HCT116 (cell line): ENCODE data around the gene OSTM1. TPM values are rescaled to one million over a fixed set of nuclear protein-coding genes. Genes with fewer than 3 reads are reported as not detected.

Source experiments
- ATAC-seq: fragments of 200-7000 bp; cut with Tn5 transposase; 2 replicates; pipeline ENCODE4 v1.9.1; 2020; ENCODE audit warnings: mild to moderate bottlenecking, moderate library complexity
- BruUV-seq: library from RNA; stranded (reverse); fragments of 400-500 nt; replicated peaks from 2 replicates; lab custom pipeline; 2021; lab: Mats Ljungman, UMichigan
- CTCF ChIA-PET: fragments of 300-600 bp; sonication (Branson Sonifier 250); formaldehyde crosslinking; loops from one replicate; lab custom pipeline; 2021; ENCODE audit warnings: antibody characterized with exemption; lab: Charles Lee
- POLR2A ChIA-PET: fragments of 300-600, 350-600 bp; sonication (Branson Sonifier 250); formaldehyde crosslinking; loops from one replicate; lab custom pipeline; 2021; ENCODE audit warnings: antibody characterized with exemption; lab: Charles Lee
- RAD21 ChIA-PET, 2 experiments: fragments of 300-600 bp; sonication (Branson Sonifier 250); formaldehyde crosslinking; loops; one replicate each; lab custom pipeline; 2023; ENCODE audit warnings: low total read pairs in 2 of 2; ENCODE audit not compliant: uncharacterized antibody in 2 of 2, unreplicated experiment in 2 of 2, low non-redundant PET in 1 of 2; lab: Charles Lee
- DNase-seq: peaks from one replicate; pipeline ENCODE4 v3.0.0-alpha.2; 2010; ENCODE audit warnings: low read depth, low spot score
- H2AFZ ChIP-seq: fragments of 200-600 bp; shearing (Covaris generic), sonication (generic); 2 replicates; pipeline ENCODE4 v1.6.1; 2017; ENCODE audit warnings: low read depth, mixed run types, mixed read lengths, antibody characterized with exemption, low read length; ENCODE audit not compliant: poor library complexity, severe bottlenecking
- H3K27ac ChIP-seq: 2 replicates; pipeline ENCODE4 v1.5.1; 2012; ENCODE audit warnings: low read depth, low read length
- H3K27me3 ChIP-seq: fragments of 200-600 bp; sonication (generic); 2 replicates; pipeline ENCODE4 v1.6.1; 2016; ENCODE audit warnings: mixed run types, low read length, mixed read lengths; ENCODE audit not compliant: insufficient read depth
- H3K36me3 ChIP-seq, 2 experiments: fragments of 200-500 bp in 1 of 2; fragments of 200-600 bp in 1 of 2; sonication (Bioruptor generic) in 1 of 2; sonication (generic) in 1 of 2; 2 replicates each; pipeline versions ENCODE4 v1.5.1 to v1.6.1; 2014 to 2016; ENCODE audit warnings: low read length in 2 of 2, inconsistent platforms in 1 of 2, mixed read lengths in 1 of 2, mixed run types in 1 of 2; ENCODE audit not compliant: insufficient read depth in 2 of 2, control insufficient read depth in 1 of 2
- H3K4me1 ChIP-seq, 2 experiments: fragments of 200-600 bp in 1 of 2; sonication (generic) in 1 of 2; 2 replicates each; pipeline versions ENCODE4 v1.5.1 to v1.6.1; 2012 to 2017; ENCODE audit warnings: low read length in 2 of 2, inconsistent platforms in 1 of 2, mild to moderate bottlenecking in 1 of 2, mixed read lengths in 1 of 2, mixed run types in 1 of 2, moderate library complexity in 1 of 2; ENCODE audit not compliant: insufficient read depth in 2 of 2, control insufficient read depth in 1 of 2
- H3K4me2 ChIP-seq: fragments of 200-600 bp; sonication (generic); 2 replicates; pipeline ENCODE4 v1.6.1; 2017; ENCODE audit warnings: mixed run types, low read length, mixed read lengths
- H3K4me3 ChIP-seq, 2 experiments: fragments of 200-600 bp in 1 of 2; sonication (generic) in 1 of 2; replicated peaks in 1 of 2; 2 replicates each; pipeline ENCODE4 v1.5.1; 2011 to 2016; ENCODE audit warnings: low read length in 2 of 2, control low read depth in 1 of 2, low read depth in 1 of 2, mild to moderate bottlenecking in 1 of 2, mixed read lengths in 1 of 2, mixed run types in 1 of 2
- H3K79me2 ChIP-seq: fragments of 200-600 bp; sonication (generic); 2 replicates; pipeline ENCODE4 v1.6.1; 2017; ENCODE audit warnings: mild to moderate bottlenecking, mixed run types, low read length, moderate library complexity, mixed read lengths; ENCODE audit not compliant: insufficient read depth
- H3K9ac ChIP-seq: fragments of 200-600 bp; sonication (generic); 2 replicates; pipeline ENCODE4 v1.6.1; 2016; ENCODE audit warnings: low read length, mixed read lengths
- H3K9me2 ChIP-seq: fragments of 200-600 bp; sonication (generic), shearing (Covaris generic); 2 replicates; pipeline ENCODE4 v1.6.1; 2017; ENCODE audit warnings: mixed run types, mild to moderate bottlenecking, moderate library complexity; ENCODE audit not compliant: insufficient read depth
- H3K9me3 ChIP-seq, 2 experiments: fragments of 200-500 bp in 1 of 2; fragments of 200-600 bp in 1 of 2; sonication (Bioruptor generic) in 1 of 2; sonication (generic) in 1 of 2; 2 replicates each; pipeline ENCODE4 v1.6.1; 2014 to 2017; ENCODE audit warnings: low read length in 2 of 2, mixed read lengths in 2 of 2, inconsistent platforms in 1 of 2, low read depth in 1 of 2, mild to moderate bottlenecking in 1 of 2, mixed run types in 1 of 2, moderate library complexity in 1 of 2; ENCODE audit not compliant: control insufficient read depth in 1 of 2, insufficient read depth in 1 of 2
- H4K20me1 ChIP-seq: fragments of 200-600 bp; sonication (generic), shearing (Covaris generic); 2 replicates; pipeline ENCODE4 v1.6.1; 2017; ENCODE audit warnings: mixed run types, mild to moderate bottlenecking, moderate library complexity; ENCODE audit not compliant: insufficient read depth
- CBX3 ChIP-seq: IDR thresholded peaks from 2 replicates; pipeline ENCODE4 v1.6.1; 2012; ENCODE audit warnings: low read depth
- CEBPB ChIP-seq: IDR thresholded peaks from 2 replicates; pipeline ENCODE4 v1.6.1; 2012; ENCODE audit warnings: low read depth
- EGR1 ChIP-seq: IDR thresholded peaks from 2 replicates; pipeline ENCODE4 v1.6.1; 2012; ENCODE audit warnings: low read depth
- EZH2phosphoT487 ChIP-seq: fragments of 200-600 bp; IDR thresholded peaks from 2 replicates; pipeline ENCODE4 v1.6.1; 2018; ENCODE audit warnings: antibody characterized with exemption, borderline replicate concordance
- JUND ChIP-seq: IDR thresholded peaks from 2 replicates; pipeline ENCODE4 v1.6.1; 2012
- POLR2A ChIP-seq: IDR thresholded peaks from 2 replicates; pipeline ENCODE4 v1.7.0; 2011; ENCODE audit warnings: borderline replicate concordance; ENCODE audit not compliant: insufficient read depth, insufficient read length; ENCODE audit errors: extremely low read depth
- POLR2AphosphoS5 ChIP-seq: IDR thresholded peaks from 2 replicates; pipeline ENCODE4 v1.6.1; 2011; ENCODE audit warnings: mild to moderate bottlenecking, low read depth, low read length, moderate library complexity
- RAD21 ChIP-seq: IDR thresholded peaks from 2 replicates; pipeline ENCODE4 v1.6.1; 2012; ENCODE audit warnings: low read depth, mild to moderate bottlenecking
- SIN3A ChIP-seq: IDR thresholded peaks from 2 replicates; pipeline ENCODE4 v1.6.1; 2012; ENCODE audit warnings: low read depth
- SP1 ChIP-seq: IDR thresholded peaks from 2 replicates; pipeline ENCODE4 v1.6.1; 2012; ENCODE audit warnings: low read depth
- TCF7L2 ChIP-seq: IDR thresholded peaks from 2 replicates; pipeline ENCODE4 v1.7.0; 2011; ENCODE audit warnings: borderline replicate concordance, inconsistent platforms; ENCODE audit not compliant: insufficient read depth, insufficient read length; ENCODE audit errors: extremely low read depth
- YY1 ChIP-seq: IDR thresholded peaks from 2 replicates; pipeline ENCODE4 v1.6.1; 2011; ENCODE audit warnings: low read length, low read depth, moderate library complexity, mild to moderate bottlenecking; ENCODE audit not compliant: insufficient replicate concordance; ENCODE audit errors: extremely low read depth
- ZFX ChIP-seq: fragments of 450-650 bp; IDR thresholded peaks from 2 replicates; pipeline ENCODE4 v1.6.1; 2017
- ZNF274 ChIP-seq: fragments of 200-500 bp; sonication (Bioruptor generic); IDR thresholded peaks from 2 replicates; pipeline ENCODE4 v1.6.1; 2014; ENCODE audit warnings: mild to moderate bottlenecking, low read depth, low read length, inconsistent platforms
- intact Hi-C: fragments of 100-400 bp; cut with micrococcal nuclease; formaldehyde crosslinking; loops from 2 replicates; pipeline ENCODE4 v1.10.0; 2022
- total RNA-seq: library from RNA; stranded (reverse); gene quantifications from one replicate; pipeline ENCODE4 v1.2.1, GENCODE V29; 2021; ENCODE audit not compliant: unreplicated experiment
- TF ChIP-seq, protein P1 (sequence below): IDR thresholded peaks from 2 replicates; pipeline ENCODE4 v1.6.1; 2011; ENCODE audit warnings: mild to moderate bottlenecking, low read length, moderate library complexity; ENCODE audit not compliant: insufficient replicate concordance; ENCODE audit errors: extremely low read depth
- TF ChIP-seq, protein P2 (sequence below), 3 experiments: fragments of 200-600 bp in 1 of 3; sonication (generic) in 1 of 3; IDR thresholded peaks in 2 of 3; conservative IDR thresholded peaks in 1 of 3; 2 replicates each; pipeline ENCODE4 v1.5.1; 2012 to 2017; ENCODE audit warnings: low read depth in 2 of 3, low read length in 2 of 3, antibody characterized with exemption in 1 of 3, borderline replicate concordance in 1 of 3, control low read depth in 1 of 3, mild to moderate bottlenecking in 1 of 3, mixed read lengths in 1 of 3, mixed run types in 1 of 3, moderate library complexity in 1 of 3; ENCODE audit not compliant: insufficient read depth in 1 of 3
- TF ChIP-seq, protein P3 (sequence below): IDR thresholded peaks from 2 replicates; pipeline ENCODE4 v1.6.1; 2012; ENCODE audit warnings: low read depth
- TF ChIP-seq, protein P4 (sequence below): IDR thresholded peaks from 2 replicates; pipeline ENCODE4 v1.6.1; 2012

OSTM1 gene
- total RNA-seq, 1 experiment from 2014 or later, result 11.2 TPM

DNA sequence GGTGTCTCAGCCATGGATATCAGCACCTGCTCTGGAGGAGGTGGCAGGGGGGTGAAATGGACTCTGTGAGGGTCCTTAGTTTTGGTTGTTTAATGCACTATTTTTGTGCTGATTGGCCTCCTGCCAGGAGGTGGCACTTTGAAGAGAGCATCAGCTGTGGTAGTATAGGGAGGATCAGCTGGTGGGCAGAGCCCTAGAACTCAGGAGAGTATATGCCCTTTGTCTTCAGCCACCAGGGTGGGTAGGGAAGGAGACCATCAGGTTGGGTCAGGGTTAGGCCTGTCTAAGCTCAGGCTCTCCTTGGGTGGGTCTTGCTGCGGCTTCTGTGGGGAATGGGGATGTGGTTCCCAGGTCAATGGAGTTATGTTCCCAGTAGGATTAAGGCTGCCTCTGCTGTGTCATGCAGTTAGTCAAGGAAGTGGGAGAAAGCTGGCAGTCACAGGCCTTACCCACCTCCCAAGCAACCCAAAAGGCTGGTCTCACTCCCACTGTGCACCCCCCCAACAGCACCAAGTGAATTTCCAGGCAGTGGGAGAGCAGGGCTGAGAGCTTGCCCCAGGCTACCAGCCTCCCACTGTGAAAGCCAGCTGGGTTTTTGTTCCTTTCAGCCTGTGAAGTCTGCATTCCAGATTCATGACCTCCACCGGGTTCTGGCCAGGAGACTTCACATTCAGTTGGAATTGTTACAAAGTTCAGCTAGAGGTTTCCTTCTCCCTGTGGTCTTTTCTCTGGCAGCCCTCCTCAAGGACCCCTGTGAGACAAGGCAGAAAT lies 5.7 kb upstream of the OSTM1 start:
- ChIA-PET POLR2A (no interaction called here), CTCF (no interaction called here), RAD21 (no interaction called here)
- H3K4me2 ChIP-seq, result peak overlapping the region; percentile 49
- DNase-seq (no peak), ATAC-seq (peak; percentile 65)
- no peaks in the 10 kb centered on the region for H3K9me2 ChIP-seq
- H3K36me3 ChIP-seq, result no peaks in the 10 kb centered on the region
- H3K4me1 ChIP-seq, result peaks cover 10 to 28% of the 10 kb centered on the region in 2 experiments
- H3K9me3 ChIP-seq, result no peaks in the 10 kb centered on the region
- TF ChIP-seq POLR2A, result no peak
- TF ChIP-seq EZH2phosphoT487, result no peak
- no peak for TF ChIP-seq EGR1
- TF ChIP-seq, protein P1, sequence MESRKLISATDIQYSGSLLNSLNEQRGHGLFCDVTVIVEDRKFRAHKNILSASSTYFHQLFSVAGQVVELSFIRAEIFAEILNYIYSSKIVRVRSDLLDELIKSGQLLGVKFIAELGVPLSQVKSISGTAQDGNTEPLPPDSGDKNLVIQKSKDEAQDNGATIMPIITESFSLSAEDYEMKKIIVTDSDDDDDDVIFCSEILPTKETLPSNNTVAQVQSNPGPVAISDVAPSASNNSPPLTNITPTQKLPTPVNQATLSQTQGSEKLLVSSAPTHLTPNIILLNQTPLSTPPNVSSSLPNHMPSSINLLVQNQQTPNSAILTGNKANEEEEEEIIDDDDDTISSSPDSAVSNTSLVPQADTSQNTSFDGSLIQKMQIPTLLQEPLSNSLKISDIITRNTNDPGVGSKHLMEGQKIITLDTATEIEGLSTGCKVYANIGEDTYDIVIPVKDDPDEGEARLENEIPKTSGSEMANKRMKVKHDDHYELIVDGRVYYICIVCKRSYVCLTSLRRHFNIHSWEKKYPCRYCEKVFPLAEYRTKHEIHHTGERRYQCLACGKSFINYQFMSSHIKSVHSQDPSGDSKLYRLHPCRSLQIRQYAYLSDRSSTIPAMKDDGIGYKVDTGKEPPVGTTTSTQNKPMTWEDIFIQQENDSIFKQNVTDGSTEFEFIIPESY, result no peak
- no peak for TF ChIP-seq SP1
- TF ChIP-seq YY1, result no peak
- TF ChIP-seq POLR2AphosphoS5, result no peak
- no peak for TF ChIP-seq ZFX
- no peak for TF ChIP-seq SIN3A
- no peak for TF ChIP-seq RAD21
- TF ChIP-seq CEBPB, result no peak
- TF ChIP-seq, protein P2, sequence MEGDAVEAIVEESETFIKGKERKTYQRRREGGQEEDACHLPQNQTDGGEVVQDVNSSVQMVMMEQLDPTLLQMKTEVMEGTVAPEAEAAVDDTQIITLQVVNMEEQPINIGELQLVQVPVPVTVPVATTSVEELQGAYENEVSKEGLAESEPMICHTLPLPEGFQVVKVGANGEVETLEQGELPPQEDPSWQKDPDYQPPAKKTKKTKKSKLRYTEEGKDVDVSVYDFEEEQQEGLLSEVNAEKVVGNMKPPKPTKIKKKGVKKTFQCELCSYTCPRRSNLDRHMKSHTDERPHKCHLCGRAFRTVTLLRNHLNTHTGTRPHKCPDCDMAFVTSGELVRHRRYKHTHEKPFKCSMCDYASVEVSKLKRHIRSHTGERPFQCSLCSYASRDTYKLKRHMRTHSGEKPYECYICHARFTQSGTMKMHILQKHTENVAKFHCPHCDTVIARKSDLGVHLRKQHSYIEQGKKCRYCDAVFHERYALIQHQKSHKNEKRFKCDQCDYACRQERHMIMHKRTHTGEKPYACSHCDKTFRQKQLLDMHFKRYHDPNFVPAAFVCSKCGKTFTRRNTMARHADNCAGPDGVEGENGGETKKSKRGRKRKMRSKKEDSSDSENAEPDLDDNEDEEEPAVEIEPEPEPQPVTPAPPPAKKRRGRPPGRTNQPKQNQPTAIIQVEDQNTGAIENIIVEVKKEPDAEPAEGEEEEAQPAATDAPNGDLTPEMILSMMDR (IDR thresholded peaks at IDR 0.05 in 2 of 3, conservative IDR thresholded peaks at IDR 0.05 in 1 of 3; ENCODE audit: borderline replicate concordance in 1 of 3, insufficient read depth in 1 of 3, low read depth in 2 of 3, low read length in 2 of 3), result no peak
- no peak for TF ChIP-seq ZNF274
- TF ChIP-seq, protein P3, sequence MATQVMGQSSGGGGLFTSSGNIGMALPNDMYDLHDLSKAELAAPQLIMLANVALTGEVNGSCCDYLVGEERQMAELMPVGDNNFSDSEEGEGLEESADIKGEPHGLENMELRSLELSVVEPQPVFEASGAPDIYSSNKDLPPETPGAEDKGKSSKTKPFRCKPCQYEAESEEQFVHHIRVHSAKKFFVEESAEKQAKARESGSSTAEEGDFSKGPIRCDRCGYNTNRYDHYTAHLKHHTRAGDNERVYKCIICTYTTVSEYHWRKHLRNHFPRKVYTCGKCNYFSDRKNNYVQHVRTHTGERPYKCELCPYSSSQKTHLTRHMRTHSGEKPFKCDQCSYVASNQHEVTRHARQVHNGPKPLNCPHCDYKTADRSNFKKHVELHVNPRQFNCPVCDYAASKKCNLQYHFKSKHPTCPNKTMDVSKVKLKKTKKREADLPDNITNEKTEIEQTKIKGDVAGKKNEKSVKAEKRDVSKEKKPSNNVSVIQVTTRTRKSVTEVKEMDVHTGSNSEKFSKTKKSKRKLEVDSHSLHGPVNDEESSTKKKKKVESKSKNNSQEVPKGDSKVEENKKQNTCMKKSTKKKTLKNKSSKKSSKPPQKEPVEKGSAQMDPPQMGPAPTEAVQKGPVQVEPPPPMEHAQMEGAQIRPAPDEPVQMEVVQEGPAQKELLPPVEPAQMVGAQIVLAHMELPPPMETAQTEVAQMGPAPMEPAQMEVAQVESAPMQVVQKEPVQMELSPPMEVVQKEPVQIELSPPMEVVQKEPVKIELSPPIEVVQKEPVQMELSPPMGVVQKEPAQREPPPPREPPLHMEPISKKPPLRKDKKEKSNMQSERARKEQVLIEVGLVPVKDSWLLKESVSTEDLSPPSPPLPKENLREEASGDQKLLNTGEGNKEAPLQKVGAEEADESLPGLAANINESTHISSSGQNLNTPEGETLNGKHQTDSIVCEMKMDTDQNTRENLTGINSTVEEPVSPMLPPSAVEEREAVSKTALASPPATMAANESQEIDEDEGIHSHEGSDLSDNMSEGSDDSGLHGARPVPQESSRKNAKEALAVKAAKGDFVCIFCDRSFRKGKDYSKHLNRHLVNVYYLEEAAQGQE, result no peak
- no peak for TF ChIP-seq JUND
- no peak for TF ChIP-seq CBX3
- no peak for TF ChIP-seq TCF7L2
- TF ChIP-seq, protein P4, sequence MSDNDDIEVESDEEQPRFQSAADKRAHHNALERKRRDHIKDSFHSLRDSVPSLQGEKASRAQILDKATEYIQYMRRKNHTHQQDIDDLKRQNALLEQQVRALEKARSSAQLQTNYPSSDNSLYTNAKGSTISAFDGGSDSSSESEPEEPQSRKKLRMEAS, result no peak
- no TSS peak for BruUV-seq
- H3K4me3 ChIP-seq, result no peak overlapping the region
- no peaks in the 10 kb centered on the region for H4K20me1 ChIP-seq
- H3K27ac ChIP-seq, result no peak overlapping the region
- no peak overlapping the region for H2AFZ ChIP-seq
- no peaks in the 10 kb centered on the region for H3K27me3 ChIP-seq
- H3K79me2 ChIP-seq, result no peaks in the 10 kb centered on the region
- H3K9ac ChIP-seq, result no peak overlapping the region
- intact Hi-C loops, result no loop called here
